ENCODE data around the gene GLDN. TPM values are rescaled to one million over a fixed set of nuclear protein-coding genes. Genes with fewer than 3 reads are reported as not detected.

The GLDN gene
- total and polyA plus RNA-seq, 2 of the 4 experiments (the other 2 are of a cell fraction) = under 0.01 TPM; not detected in 1

DNA sequence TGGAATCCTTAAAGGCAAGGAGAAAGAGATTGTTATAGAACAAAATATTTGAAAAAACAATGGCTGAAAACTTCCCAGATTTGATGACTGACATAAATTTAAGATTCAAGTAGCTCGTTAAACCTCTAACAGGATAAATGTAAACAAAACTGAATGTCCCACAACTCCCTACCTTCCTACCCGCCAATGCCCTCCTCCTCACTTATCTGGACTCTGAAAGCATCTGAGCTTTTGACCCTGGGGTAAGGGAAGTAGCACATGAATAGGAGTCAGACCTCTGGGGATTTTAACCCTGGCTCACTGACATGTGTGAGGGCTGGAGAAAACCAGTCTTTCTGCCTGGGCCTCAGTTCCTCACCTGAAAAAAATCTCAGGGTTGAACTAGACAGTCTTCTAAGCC is 29.9 kb upstream of the GLDN start:
- ATAC-seq (ENCODE audit: low read depth) (no peak), DNase-seq (no peak)
- Histone ChIP-seq H2AFZ (replicated peaks; ENCODE audit: low read length, poor library complexity) (no peak overlapping the region), H3K27me3 (ENCODE audit: control insufficient read depth, insufficient read depth, low read length) (peaks cover 10% of the 10 kb centered on the region), H3K18ac (ENCODE audit: low read depth, low read length) (peak overlapping the region; percentile 39; the same call in 1 of the 2 replicates), H3K27ac (ENCODE audit: insufficient read depth, low read length) (peak overlapping the region; percentile 87; the same call in 1 of the 2 replicates), H3K9me1 (ENCODE audit: insufficient read depth, low read length) (no peaks in the 10 kb centered on the region), H3K36me3 (ENCODE audit: control insufficient read depth, insufficient read depth, low read length) (no peaks in the 10 kb centered on the region), H3K79me1 (ENCODE audit: low read depth in 1 of 2, low read length in 2 of 2) (no peaks in the 10 kb centered on the region), H2BK5ac (ENCODE audit: low read depth, low read length, poor library complexity, severe bottlenecking) (no peak overlapping the region), H3K56ac (ENCODE audit: extremely low read depth, insufficient read depth, low read length) (no peak overlapping the region), H2BK20ac (ENCODE audit: low read depth, low read length) (no peak overlapping the region), H3K14ac (replicated peaks; ENCODE audit: low read depth, low read length) (no peak overlapping the region), H2BK120ac (ENCODE audit: low read depth, low read length) (no peak overlapping the region), H3K4me1 (ENCODE audit: control insufficient read depth, insufficient read depth, low read length) (peaks cover 16% of the 10 kb centered on the region; the same call in 1 of the 2 replicates), H4K5ac (ENCODE audit: low read depth, low read length) (peak overlapping the region; percentile 34; the same call in 1 of the 2 replicates), H4K91ac (ENCODE audit: insufficient read depth, low read depth, low read length) (no peak overlapping the region), H3K9ac (ENCODE audit: low read depth, low read length) (no peak overlapping the region; the same call in 1 of the 2 replicates), H3K4me2 (ENCODE audit: low read depth, low read length) (no peak overlapping the region), H3K4ac (ENCODE audit: low read depth, low read length) (0 out of 2 replicates have a peak overlapping the region, but pooled peaks have one; percentile 2), H2AK9ac (replicated peaks; ENCODE audit: low read depth, low read length, poor library complexity) (no peak overlapping the region), H4K8ac (ENCODE audit: low read depth in 2 of 2, low read length in 2 of 2) (no peak overlapping the region), H2AK5ac (ENCODE audit: low read depth, low read length) (no peak overlapping the region), H4K20me1 (ENCODE audit: insufficient read depth, low read length) (no peaks in the 10 kb centered on the region), H3K4me3 (ENCODE audit: insufficient read depth, low read depth, low read length) (no peak overlapping the region), H2BK15ac (ENCODE audit: low read depth, low read length) (no peak overlapping the region), H3K23ac (ENCODE audit: low read depth, low read length) (no peak overlapping the region), H3K9me3 (ENCODE audit: control insufficient read depth, insufficient read depth, low read length) (no peaks in the 10 kb centered on the region)
- no CpG with 5 or more reads among the region's 2 CpGs for WGBS, 2 experiments (ENCODE audit: extremely low coverage in 2 of 2, insufficient read length in 1 of 2)
- intact Hi-C loops (cut with micrococcal nuclease) = loop anchor here (2.0 kb wide), 1 partner anchor 57 kb away; no protein-coding TSS in a partner anchor
- dilution Hi-C loops (cut with HindIII; ENCODE audit: low sequenced_read_pairs, unreplicated experiment) = no loop called here
- in situ Hi-C loops (cut with MboI; ENCODE audit: low sequenced_read_pairs) = no loop called here
- BruUV-seq (replicated peaks) = no TSS peak
- POLR2A ChIA-PET (ENCODE audit: unreplicated experiment) = no interaction called here
- TF ChIP-seq MXI1 (IDR thresholded peaks at IDR 0.05; ENCODE audit: borderline replicate concordance, low read depth, low read length) (no peak), SMC3 (IDR thresholded peaks at IDR 0.05; ENCODE audit: low read depth, low read length) (no peak), RCOR1 (IDR thresholded peaks at IDR 0.05; ENCODE audit: insufficient replicate concordance, low read length) (no peak), CEBPB (IDR thresholded peaks at IDR 0.05; ENCODE audit: low read depth, low read length) (no peak), CHD1 (IDR thresholded peaks at IDR 0.05; ENCODE audit: low read depth, low read length) (no peak), BHLHE40 (IDR thresholded peaks at IDR 0.05; ENCODE audit: low read depth, low read length) (no peak), NFE2L2 (IDR thresholded peaks at IDR 0.05; ENCODE audit: low read depth, low read length) (no peak), RAD21 (IDR thresholded peaks at IDR 0.05; ENCODE audit: low read length) (no peak), RFX5 (IDR thresholded peaks at IDR 0.05; ENCODE audit: low read depth, low read length) (no peak), MAZ (IDR thresholded peaks at IDR 0.05; ENCODE audit: borderline replicate concordance, low read depth, low read length) (no peak)
- TF ChIP-seq, protein P1, sequence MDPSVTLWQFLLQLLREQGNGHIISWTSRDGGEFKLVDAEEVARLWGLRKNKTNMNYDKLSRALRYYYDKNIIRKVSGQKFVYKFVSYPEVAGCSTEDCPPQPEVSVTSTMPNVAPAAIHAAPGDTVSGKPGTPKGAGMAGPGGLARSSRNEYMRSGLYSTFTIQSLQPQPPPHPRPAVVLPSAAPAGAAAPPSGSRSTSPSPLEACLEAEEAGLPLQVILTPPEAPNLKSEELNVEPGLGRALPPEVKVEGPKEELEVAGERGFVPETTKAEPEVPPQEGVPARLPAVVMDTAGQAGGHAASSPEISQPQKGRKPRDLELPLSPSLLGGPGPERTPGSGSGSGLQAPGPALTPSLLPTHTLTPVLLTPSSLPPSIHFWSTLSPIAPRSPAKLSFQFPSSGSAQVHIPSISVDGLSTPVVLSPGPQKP (IDR thresholded peaks at IDR 0.05; ENCODE audit: borderline replicate concordance, low read depth, low read length) = no peak
- CTCF ChIA-PET = interaction anchor here (1.5 kb wide), 1 partner anchor 12 kb away, joined by 4 read pairs; no protein-coding TSS in a partner anchor
